Thymus (tissue), 11 donors: ENCODE data around the gene RGS11. TPM values are rescaled to one million over a fixed set of nuclear protein-coding genes. Genes with fewer than 3 reads are reported as not detected.

ENCODE experiments used
- DNase-seq, 9 donors: peaks; one replicate each; pipeline ENCODE4 v3.0.0-alpha.2; 2013; ENCODE audit warnings: low spot score in 9 of 9, low read depth in 6 of 9, missing footprints in 1 of 9
- H3K27ac ChIP-seq, 2 donors: one replicate each; pipeline ENCODE4 v1.5.1; 2013; ENCODE audit warnings: control low read depth in 1 of 2, low read depth in 1 of 2, low read length in 1 of 2, mild to moderate bottlenecking in 1 of 2, moderate library complexity in 1 of 2
- H3K27me3 ChIP-seq, 2 donors: one replicate each; pipeline ENCODE4 v1.5.1; 2013; ENCODE audit warnings: low read length in 1 of 2; ENCODE audit not compliant: control insufficient read depth in 2 of 2, insufficient read depth in 1 of 2
- H3K36me3 ChIP-seq, 2 donors: one replicate each; pipeline ENCODE4 v1.5.1; 2013; ENCODE audit warnings: low read length in 1 of 2, mild to moderate bottlenecking in 1 of 2, moderate library complexity in 1 of 2; ENCODE audit not compliant: control insufficient read depth in 2 of 2, insufficient read depth in 2 of 2
- H3K4me1 ChIP-seq, 2 donors: one replicate each; pipeline ENCODE4 v1.5.1; 2013; ENCODE audit warnings: low read length in 2 of 2; ENCODE audit not compliant: control insufficient read depth in 2 of 2, insufficient read depth in 2 of 2
- H3K4me3 ChIP-seq, 2 donors: one replicate each; pipeline ENCODE4 v1.5.1; 2013; ENCODE audit warnings: low read length in 2 of 2, control low read depth in 1 of 2, mild to moderate bottlenecking in 1 of 2
- H3K9me3 ChIP-seq, 2 donors: one replicate each; pipeline ENCODE4 v1.5.1; 2013; ENCODE audit warnings: low read length in 1 of 2, mild to moderate bottlenecking in 1 of 2; ENCODE audit not compliant: control insufficient read depth in 2 of 2, insufficient read depth in 1 of 2
- WGBS: extraction: QIAGEN DNeasy Blood & Tissue Kit; methylation state at CpG from one replicate; pipeline ENCODE4 v1.1.7; 2013; 5-methylcytosine and 5-hydroxymethylcytosine counted together
- polyA plus RNA-seq: library from polyadenylated mRNA; stranded (reverse); fragments of 200-250 nt; gene quantifications from one replicate; pipeline ENCODE4 v1.2.3, GENCODE V29; 2013
- total RNA-seq: library from RNA; stranded (reverse); fragments of 120-200 nt; gene quantifications from one replicate; pipeline ENCODE4 v1.2.4, GENCODE V29; 2013
- donor health status: healthy.

The RGS11 gene
- total and polyA plus RNA-seq, 2 donors: 1.3 TPM; not detected in 1

DNA sequence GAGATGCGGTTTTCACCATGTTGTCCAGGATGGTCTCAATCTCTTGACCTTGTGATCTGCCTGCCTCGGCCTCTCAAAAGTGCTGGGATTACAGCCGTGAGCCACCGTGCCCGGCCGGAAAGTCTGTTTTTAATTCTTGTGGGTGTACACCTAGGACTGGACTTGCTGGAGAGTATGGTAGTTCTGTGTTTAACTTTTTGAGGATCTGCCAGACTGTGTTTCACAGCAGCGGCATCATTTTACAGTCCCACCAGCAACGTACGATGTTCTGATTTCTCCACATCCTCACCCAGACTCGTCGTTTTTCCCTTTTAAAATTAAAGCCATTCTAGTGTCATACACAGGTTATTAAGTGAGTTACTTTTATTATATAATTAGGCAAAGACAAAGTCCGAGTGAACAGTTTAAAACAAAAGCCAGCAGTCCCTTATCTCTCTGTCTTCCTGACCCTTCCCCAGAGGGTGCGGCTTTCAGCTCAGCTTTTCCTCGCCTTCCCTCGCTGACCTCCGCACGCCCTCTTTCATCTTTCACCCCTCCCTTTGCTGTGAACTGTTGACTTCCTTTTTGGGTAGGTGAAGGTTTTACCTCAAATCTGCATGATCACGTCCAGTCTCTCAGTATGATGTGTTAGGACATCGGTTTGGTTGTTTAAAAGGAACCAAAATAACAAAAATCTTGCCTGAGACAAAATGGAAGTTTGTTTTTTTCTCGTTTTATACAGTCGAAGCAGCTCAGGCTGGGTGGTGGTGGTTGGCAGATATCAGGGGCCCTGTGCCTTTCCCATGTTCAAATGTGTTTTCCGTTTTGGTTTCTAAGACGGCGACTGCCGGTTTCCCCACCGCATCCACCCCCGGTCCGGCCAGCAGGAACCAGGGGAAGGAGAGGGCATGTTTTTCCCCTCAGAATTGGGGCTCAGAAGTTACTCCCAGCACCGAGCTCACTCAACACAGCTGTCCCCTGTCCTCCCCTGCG is 23.1 kb downstream of the RGS11 start:
- peak overlapping the region; percentile 1 to 59 for H3K27ac ChIP-seq
- H3K4me3 ChIP-seq: no peak overlapping the region
- whole genome bisulfite sequencing: 53% methylated on average over 30 of the region's 30 CpGs

DNA sequence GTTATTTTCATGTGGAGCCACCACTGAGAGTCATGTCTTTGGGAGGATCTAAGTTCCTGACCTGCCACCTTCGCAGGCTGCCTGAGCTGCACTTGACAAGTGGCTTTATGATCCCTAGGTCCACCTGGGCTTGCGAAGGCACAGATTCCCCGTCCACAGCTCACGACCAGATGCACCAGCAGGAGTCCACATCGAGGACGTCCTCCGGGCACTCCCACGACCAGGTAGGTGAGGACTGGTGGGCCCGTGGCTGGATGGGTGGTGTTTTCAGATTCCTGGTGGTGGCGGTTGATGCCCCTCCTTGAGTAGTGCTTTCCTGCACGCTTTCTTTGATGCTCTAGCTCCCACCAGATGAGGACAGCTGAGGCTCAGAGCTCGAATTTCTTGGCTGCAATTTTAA is 26.3 kb downstream of the RGS11 start:
- peaks cover 8 to 9% of the 10 kb centered on the region in 2 donors for H3K36me3 ChIP-seq
- DNase-seq: no peak

More for the DNA sequence above, 23.1 kb downstream of the RGS11 start:
- Histone ChIP-seq H3K27me3 (no peaks in the 10 kb centered on the region), H3K36me3 (peaks cover 12 to 27% of the 10 kb centered on the region in 2 donors), H3K4me1 (peaks cover 0 to 18% of the 10 kb centered on the region in 2 donors), H3K9me3 (no peaks in the 10 kb centered on the region)
- peak in 6 of 9 donors; percentile 14 to 48 (median 20) for DNase-seq

DNA sequence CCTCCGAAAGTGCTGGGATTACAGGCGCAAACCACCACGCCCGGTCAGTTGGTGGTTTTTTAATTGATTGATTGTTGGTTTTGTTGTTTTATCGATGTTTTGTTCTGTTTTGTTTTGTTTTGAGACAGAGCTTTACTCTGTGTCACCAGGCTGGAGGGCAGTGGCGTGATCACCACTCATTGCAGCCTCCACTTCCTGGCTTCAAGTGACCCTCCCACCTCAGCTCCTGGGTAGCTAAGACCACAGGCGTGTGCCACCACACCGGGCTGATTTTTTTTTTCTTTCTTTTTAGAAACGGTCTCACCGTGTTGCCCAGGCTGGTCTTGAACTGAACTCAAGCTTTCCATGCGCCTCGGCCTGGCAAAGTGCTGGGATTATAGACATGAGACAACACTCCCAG is 28.7 kb downstream of the RGS11 start:
- Histone ChIP-seq H3K27ac (no peak overlapping the region), H3K4me1 (no peaks in the 10 kb centered on the region), H3K4me3 (no peak overlapping the region), H3K36me3 (peaks cover 0 to 7% of the 10 kb centered on the region in 2 donors), H3K27me3 (no peaks in the 10 kb centered on the region), H3K9me3 (no peaks in the 10 kb centered on the region)
- DNase-seq: no peak
- WGBS: 98% methylated on average over 12 of the region's 12 CpGs

More for the DNA sequence above, 26.3 kb downstream of the RGS11 start:
- Histone ChIP-seq H3K4me3 (no peak overlapping the region), H3K9me3 (no peaks in the 10 kb centered on the region), H3K4me1 (peaks cover 0 to 18% of the 10 kb centered on the region in 2 donors), H3K27me3 (no peaks in the 10 kb centered on the region), H3K27ac (no peak overlapping the region)
- WGBS: 92% methylated on average over 12 of the region's 12 CpGs

DNA sequence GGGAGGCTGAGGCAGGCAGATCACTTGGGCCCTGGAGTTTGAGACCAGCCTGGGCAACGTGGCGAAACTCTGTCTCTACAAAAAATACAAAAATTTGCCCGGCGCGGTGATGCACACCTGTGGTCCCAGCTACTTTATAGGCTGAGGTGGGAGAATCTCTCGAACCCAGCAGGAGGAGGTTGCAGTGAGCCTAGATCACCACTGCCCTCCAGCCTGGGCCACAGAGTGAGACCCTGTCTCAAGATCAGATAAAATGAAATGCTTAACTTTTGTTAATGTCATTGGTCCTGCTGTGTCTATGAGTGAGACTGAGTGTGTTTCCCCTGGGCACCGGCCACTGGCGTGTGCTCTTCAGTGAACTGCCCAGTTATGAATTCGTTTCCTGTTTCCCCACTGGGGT is 30.6 kb downstream of the RGS11 start:
- Histone ChIP-seq H3K4me1 (no peaks in the 10 kb centered on the region), H3K9me3 (no peaks in the 10 kb centered on the region), H3K27me3 (no peaks in the 10 kb centered on the region), H3K36me3 (peaks cover 0 to 2% of the 10 kb centered on the region in 2 donors), H3K4me3 (no peak overlapping the region), H3K27ac (no peak overlapping the region)
- DNase-seq: no peak
- 97% methylated on average over 9 of the region's 9 CpGs for WGBS

DNA sequence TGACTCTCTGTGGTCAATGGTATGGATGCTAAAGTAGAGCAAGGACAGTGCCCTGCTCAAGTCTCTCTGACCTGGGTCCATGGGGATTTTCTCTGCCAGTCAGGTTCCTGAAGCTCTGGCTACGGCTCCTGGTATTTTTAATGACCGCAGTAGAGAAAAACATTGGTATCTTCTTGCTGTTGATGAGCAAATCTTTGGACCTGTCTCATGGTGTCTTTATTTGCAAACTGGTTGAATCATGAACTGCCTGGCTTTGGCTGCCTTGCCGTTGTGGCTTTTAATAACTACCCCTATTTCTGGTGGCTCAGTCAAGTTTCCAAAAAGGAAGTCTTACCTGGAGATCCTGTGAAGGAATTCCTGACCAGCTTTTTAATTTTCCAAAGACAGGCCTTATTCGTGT is 32.4 kb downstream of the RGS11 start:
- H3K27ac ChIP-seq: no peak overlapping the region
- H3K4me3 ChIP-seq: no peak overlapping the region
- no peaks in the 10 kb centered on the region for H3K36me3 ChIP-seq

DNA sequence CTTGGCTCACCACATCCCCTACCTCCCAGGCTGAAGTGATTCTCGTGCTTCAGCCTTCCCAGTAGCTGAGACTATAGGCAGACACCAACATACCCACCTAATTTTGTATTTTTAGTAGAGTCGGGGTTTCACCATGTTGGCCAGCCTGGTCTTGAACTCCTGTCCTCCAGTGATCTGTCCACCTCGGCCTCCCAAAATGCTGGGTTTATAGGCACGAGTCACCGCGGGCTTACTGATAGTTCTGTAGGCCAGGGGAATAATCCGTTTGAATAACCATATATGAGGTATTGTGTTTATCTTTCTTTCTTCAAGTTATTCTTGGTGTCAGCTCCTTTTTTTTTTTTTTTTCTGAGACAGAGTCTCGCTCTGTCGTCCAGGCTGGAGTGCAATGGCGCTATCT is 33.5 kb downstream of the RGS11 start:
- Histone ChIP-seq H3K27me3 (no peaks in the 10 kb centered on the region), H3K9me3 (no peaks in the 10 kb centered on the region), H3K27ac (peak overlapping the region in 1 of 2 donors; percentile 5), H3K4me3 (no peak overlapping the region), H3K36me3 (no peaks in the 10 kb centered on the region), H3K4me1 (no peaks in the 10 kb centered on the region)
- no peak for DNase-seq
- WGBS: 92% methylated on average over 10 of the region's 10 CpGs

More for the DNA sequence above, 32.4 kb downstream of the RGS11 start:
- no peaks in the 10 kb centered on the region for H3K9me3 ChIP-seq
- no peaks in the 10 kb centered on the region for H3K27me3 ChIP-seq
- H3K4me1 ChIP-seq: no peaks in the 10 kb centered on the region
- no peak for DNase-seq
- 91% methylated on average over 4 of the region's 4 CpGs for WGBS

DNA sequence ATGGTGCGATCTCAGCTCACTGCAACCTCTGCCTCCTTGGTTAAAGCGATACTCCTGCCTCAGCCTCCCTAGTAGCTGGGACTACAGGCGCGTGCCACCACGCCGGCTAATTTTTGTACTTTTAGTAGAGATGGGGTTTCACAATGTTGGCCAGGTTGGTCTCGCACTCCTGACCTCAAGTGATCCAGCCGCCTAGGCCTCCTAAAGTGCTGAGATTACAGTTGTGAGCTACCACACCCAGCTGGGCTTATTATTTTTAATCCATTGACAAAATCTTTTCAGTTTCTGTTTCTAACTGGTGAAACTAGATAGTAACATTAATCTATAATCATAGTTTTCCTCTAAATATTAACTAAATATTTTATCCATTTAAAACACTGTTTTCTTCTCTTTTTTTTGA is 35.2 kb downstream of the RGS11 start:
- H3K36me3 ChIP-seq: no peaks in the 10 kb centered on the region
- H3K9me3 ChIP-seq: no peaks in the 10 kb centered on the region
- 97% methylated on average over 8 of the region's 8 CpGs for WGBS
- no peak overlapping the region for H3K27ac ChIP-seq
- H3K4me1 ChIP-seq: peaks cover 0 to 5% of the 10 kb centered on the region in 2 donors
- no peak for DNase-seq
- no peaks in the 10 kb centered on the region for H3K27me3 ChIP-seq
- no peak overlapping the region for H3K4me3 ChIP-seq

DNA sequence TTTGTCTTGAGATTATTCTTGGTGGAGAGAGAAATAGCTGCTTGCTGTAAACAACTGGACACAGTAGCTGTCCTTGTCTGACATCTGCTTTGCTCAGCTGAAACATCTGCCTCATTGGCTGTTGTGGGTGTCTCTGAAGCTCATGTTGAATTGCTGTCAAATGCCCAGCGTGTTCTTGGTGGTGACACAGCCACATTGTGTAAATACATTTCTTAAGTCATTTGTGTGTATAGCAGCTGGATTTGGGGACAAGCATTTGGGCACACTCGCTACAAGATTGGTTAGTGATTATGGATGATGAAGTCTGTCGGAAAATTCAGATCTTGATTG is 35.8 kb downstream of the RGS11 start:
- WGBS: 96% methylated on average over 3 of the region's 3 CpGs
- Histone ChIP-seq H3K4me1 (peaks cover 0 to 12% of the 10 kb centered on the region in 2 donors), H3K9me3 (no peaks in the 10 kb centered on the region), H3K36me3 (no peaks in the 10 kb centered on the region), H3K4me3 (no peak overlapping the region), H3K27ac (no peak overlapping the region), H3K27me3 (no peaks in the 10 kb centered on the region)
- no peak for DNase-seq

DNA sequence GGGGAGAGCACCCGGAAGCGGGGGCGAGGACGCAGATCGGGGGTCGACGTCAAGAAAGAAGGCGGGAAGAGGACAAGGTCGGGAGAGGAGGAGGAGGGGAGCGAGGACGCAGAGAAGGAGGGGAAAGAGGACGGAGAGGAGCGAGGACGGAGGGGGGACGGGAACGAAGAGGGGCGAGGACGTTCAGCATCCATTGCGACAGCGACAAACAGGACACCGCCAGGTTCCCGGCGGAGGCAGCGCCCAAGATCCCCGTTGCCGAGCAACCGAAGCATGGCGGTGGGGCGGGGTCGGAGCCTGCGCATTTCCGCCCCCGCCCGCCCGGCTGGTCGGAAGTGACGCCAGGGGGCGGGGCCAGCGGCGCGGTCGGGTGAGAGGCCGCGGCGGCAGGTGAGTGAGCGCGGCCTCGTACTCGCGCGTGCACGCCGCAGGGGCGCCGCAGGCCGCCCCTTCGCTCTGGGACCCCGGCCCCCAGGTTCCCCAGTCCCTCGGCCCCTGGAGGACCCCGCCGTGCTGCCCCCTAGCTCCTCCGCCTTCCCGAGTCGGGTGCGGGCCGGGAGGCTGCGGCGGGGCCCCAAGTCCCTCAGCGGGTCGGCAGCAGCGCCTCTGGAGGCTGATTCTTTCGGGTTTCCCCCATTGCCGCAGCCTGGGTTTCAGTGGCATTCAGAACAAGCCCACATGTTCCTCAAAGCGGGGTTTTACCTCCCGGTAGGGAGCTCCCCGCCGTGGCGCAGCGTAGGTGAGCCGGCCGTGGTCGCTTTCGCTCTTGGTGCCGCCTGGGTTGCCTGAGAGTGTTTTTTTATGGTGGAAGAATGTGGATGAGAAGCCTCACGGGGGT is 41.1 kb downstream of the RGS11 start, which contains the start of gene FAM234A:
Gene FAM234A (plus strand): TSS at position 354 of the 838 bp plus-strand sequence. CDS start 19,593 bp downstream, outside the sequence.
- Histone ChIP-seq H3K4me1 (peaks cover 0 to 16% of the 10 kb centered on the region in 2 donors), H3K36me3 (no peaks in the 10 kb centered on the region), H3K27ac (peak within 1 kb of the TSS; percentile 96 to 98), H3K4me3 (peak within 1 kb of the TSS; percentile 75 to 77), H3K27me3 (no peaks in the 10 kb centered on the region), H3K9me3 (no peaks in the 10 kb centered on the region)
- peak; percentile 82 to 97 (median 91) for DNase-seq
- WGBS: under 1% methylated on average over 85 of the region's 85 CpGs
